HG03095 (cell line): ENCODE measurements around the gene TNK1.

ENCODE experiments used
- ATAC-seq: cut with Tn5 transposase; IDR thresholded peaks from one replicate; pipeline ENCODE4 v1.9.1; 2021; ENCODE audit warnings: moderate library complexity; ENCODE audit not compliant: unreplicated experiment

The TNK1 gene

GRCh38 chr17:7431231-7431630 lies 50.3 kb downstream of the TNK1 start:
- no peak for ATAC-seq

- no peak for ATAC-seq
Measured at GRCh38 chr17:7432296-7432695, 51.4 kb downstream of the TNK1 start.

GRCh38 chr17:7435676-7436555 lies 55.0 kb downstream of the TNK1 start:
- ATAC-seq: peak; percentile 23

- no peak for ATAC-seq
Measured at GRCh38 chr17:7436556-7437368, 55.9 kb downstream of the TNK1 start.

GRCh38 chr17:7437369-7437863 lies 56.5 kb downstream of the TNK1 start:
- no peak for ATAC-seq

GRCh38 chr17:7437950-7438614 lies 57.2 kb downstream of the TNK1 start:
- no peak for ATAC-seq

- ATAC-seq: no peak
Measured at GRCh38 chr17:7438656-7439460, 58.0 kb downstream of the TNK1 start.
